Umbilical cord (tissue), 1 donor: ENCODE data around the gene SNX3. TPM values are rescaled to one million over a fixed set of nuclear protein-coding genes. Genes with fewer than 3 reads are reported as not detected.

Experiments used
- total RNA-seq: library from RNA; depleted of rRNA; stranded (reverse); fragments of >200 nt; gene quantifications from one replicate; pipeline ENCODE4 v1.2.3, GENCODE V29; 2014; ENCODE audit warnings: low replicate concordance; ENCODE audit not compliant: insufficient read depth

The SNX3 gene
- total RNA-seq, 1 donor from 2014 or later: 185 TPM

Other genes starting within 250 kb of the SNX3 start
- 52.2 TPM for gene OSTM1, start 186.3 kb downstream of the SNX3 start, total RNA-seq
- 0.48 TPM for gene NR2E1, start 95.0 kb downstream of the SNX3 start, total RNA-seq
- 4.3 TPM for gene AFG1L, start 34.0 kb upstream of the SNX3 start, total RNA-seq